Caco-2 (cell line): ENCODE data around the gene DLG2. TPM values are rescaled to one million over a fixed set of nuclear protein-coding genes. Genes with fewer than 3 reads are reported as not detected.

Experiments
- BruUV-seq: library from RNA; stranded (reverse); fragments of 400-500 nt; replicated peaks from 2 replicates; lab custom pipeline; 2021; lab: Mats Ljungman, UMichigan
- CTCF ChIA-PET: fragments of 300-600 bp; sonication (Branson Sonifier 250); formaldehyde crosslinking; loops from one replicate; lab custom pipeline; 2022; ENCODE audit warnings: antibody characterized with exemption; lab: Charles Lee
- POLR2A ChIA-PET: fragments of 300-600 bp; sonication (Branson Sonifier 250); formaldehyde crosslinking; loops from one replicate; lab custom pipeline; 2022; ENCODE audit warnings: antibody characterized with exemption; lab: Charles Lee
- DNase-seq, 2 experiments: peaks; one replicate each; pipeline versions ENCODE4 v3.0.0 to v3.0.0-alpha.2; 2020 to 2022
- H3K27me3 ChIP-seq: replicated peaks from 2 replicates; pipeline ENCODE4 v1.6.0; 2011; ENCODE audit warnings: low read length; ENCODE audit not compliant: control insufficient read depth, insufficient read depth
- H3K36me3 ChIP-seq: 2 replicates; pipeline ENCODE4 v1.5.1; 2011; ENCODE audit warnings: low read length; ENCODE audit not compliant: control insufficient read depth, insufficient read depth
- H3K4me1 ChIP-seq: fragments of 250-450 bp; sonication (Bioruptor Pico); 2 replicates; pipeline ENCODE4 v1.5.1; 2020; ENCODE audit warnings: mild to moderate bottlenecking
- H3K4me3 ChIP-seq: 2 replicates; pipeline ENCODE4 v1.5.1; 2011; ENCODE audit warnings: low read depth, mild to moderate bottlenecking, control low read depth, low read length
- H3K9me3 ChIP-seq: fragments of 250-450 bp; sonication (Bioruptor Pico); 2 replicates; pipeline ENCODE4 v1.5.1; 2020; ENCODE audit warnings: mild to moderate bottlenecking, moderate library complexity
- H3K27ac Mint-ChIP-seq: one replicate; pipeline ENCODE4 v1.8.0; 2022; ENCODE audit warnings: mixed read lengths; ENCODE audit not compliant: unreplicated experiment
- H3K27me3 Mint-ChIP-seq: one replicate; pipeline ENCODE4 v1.8.0; 2022; ENCODE audit warnings: mixed read lengths; ENCODE audit not compliant: insufficient read depth, unreplicated experiment
- H3K36me3 Mint-ChIP-seq: one replicate; pipeline ENCODE4 v1.8.0; 2022; ENCODE audit warnings: mild to moderate bottlenecking, mixed read lengths; ENCODE audit not compliant: insufficient read depth, unreplicated experiment
- H3K4me1 Mint-ChIP-seq: one replicate; pipeline ENCODE4 v1.8.0; 2022; ENCODE audit warnings: low read depth, mixed read lengths; ENCODE audit not compliant: unreplicated experiment
- H3K4me3 Mint-ChIP-seq: one replicate; pipeline ENCODE4 v1.8.0; 2022; ENCODE audit warnings: mild to moderate bottlenecking, moderate library complexity, mixed read lengths; ENCODE audit not compliant: unreplicated experiment
- H3K9me3 Mint-ChIP-seq: one replicate; pipeline ENCODE4 v1.8.0; 2022; ENCODE audit warnings: mixed read lengths; ENCODE audit not compliant: unreplicated experiment
- CTCF ChIP-seq, 2 experiments: fragments of 200-600 bp in 1 of 2; IDR thresholded peaks; 1 replicate in 1 of 2; 2 replicates in 1 of 2; pipeline versions ENCODE4 v1.5.1 to v1.8.0; 2011 to 2022; ENCODE audit warnings: antibody characterized with exemption in 1 of 2, control low read depth in 1 of 2, inconsistent platforms in 1 of 2, low read depth in 1 of 2, low read length in 1 of 2, mild to moderate bottlenecking in 1 of 2, moderate library complexity in 1 of 2; ENCODE audit not compliant: insufficient read depth in 1 of 2, severe bottlenecking in 1 of 2, unreplicated experiment in 1 of 2
- intact Hi-C: fragments of 100-400 bp; cut with micrococcal nuclease; formaldehyde crosslinking; loops from one replicate; pipeline ENCODE4 v1.10.0; 2022; ENCODE audit not compliant: unreplicated experiment
- total RNA-seq: library from RNA; stranded (reverse); gene quantifications from 2 replicates; pipeline ENCODE4 v1.2.3, GENCODE V29; 2022

Gene DLG2
- total RNA-seq, 1 experiment from 2014 or later = 21.6 TPM

GRCh38 chr11:84501750-84502149 is 1125.4 kb downstream of the DLG2 start:
- Histone ChIP-seq H3K36me3 (no peaks in the 10 kb centered on the region), H3K4me3 (no peak overlapping the region), H3K27me3 (no peaks in the 10 kb centered on the region), H3K9me3 (no peaks in the 10 kb centered on the region), H3K4me1 (no peaks in the 10 kb centered on the region)
- H3K27ac Mint-ChIP-seq = no peak overlapping the region
- intact Hi-C loops = no loop called here
- H3K4me3 Mint-ChIP-seq = no peak overlapping the region
- H3K9me3 Mint-ChIP-seq = no peaks in the 10 kb centered on the region
- no TSS peak for BruUV-seq
- POLR2A ChIA-PET = no interaction called here
- H3K27me3 Mint-ChIP-seq = no peaks in the 10 kb centered on the region
- no peak for DNase-seq
- CTCF ChIA-PET = no interaction called here
- TF ChIP-seq CTCF (IDR thresholded peaks at IDR 0.05; ENCODE audit: insufficient read depth in 1 of 2, low read depth in 1 of 2, low read length in 1 of 2, severe bottlenecking in 1 of 2, unreplicated experiment in 1 of 2) = no peak
- no peaks in the 10 kb centered on the region for H3K4me1 Mint-ChIP-seq
- no peaks in the 10 kb centered on the region for H3K36me3 Mint-ChIP-seq

GRCh38 chr11:84497981-84498411 is 1129.1 kb downstream of the DLG2 start:
- intact Hi-C loops = loop anchor here (2.0 kb wide), 1 partner anchor 23 kb away; no protein-coding TSS in a partner anchor
- H3K27me3 ChIP-seq = no peaks in the 10 kb centered on the region
- Mint-ChIP-seq H3K4me1 (no peaks in the 10 kb centered on the region), H3K9me3 (no peaks in the 10 kb centered on the region), H3K27ac (no peak overlapping the region), H3K36me3 (no peaks in the 10 kb centered on the region), H3K4me3 (no peak overlapping the region), H3K27me3 (peaks cover 2% of the 10 kb centered on the region)
- BruUV-seq = no TSS peak
- no peak for DNase-seq
- no peaks in the 10 kb centered on the region for H3K4me1 ChIP-seq
- no peak overlapping the region for H3K4me3 ChIP-seq
- H3K36me3 ChIP-seq = no peaks in the 10 kb centered on the region
- ChIA-PET POLR2A (no interaction called here), CTCF (no interaction called here)
- H3K9me3 ChIP-seq = no peaks in the 10 kb centered on the region
- no peak for TF ChIP-seq CTCF (IDR thresholded peaks at IDR 0.05; ENCODE audit: insufficient read depth in 1 of 2, low read depth in 1 of 2, low read length in 1 of 2, severe bottlenecking in 1 of 2, unreplicated experiment in 1 of 2)

- Mint-ChIP-seq H3K9me3 (no peaks in the 10 kb centered on the region), H3K4me1 (no peaks in the 10 kb centered on the region), H3K36me3 (no peaks in the 10 kb centered on the region), H3K4me3 (no peak overlapping the region), H3K27ac (no peak overlapping the region), H3K27me3 (peaks cover 2% of the 10 kb centered on the region)
- Histone ChIP-seq H3K4me1 (no peaks in the 10 kb centered on the region), H3K9me3 (no peaks in the 10 kb centered on the region), H3K36me3 (no peaks in the 10 kb centered on the region), H3K4me3 (no peak overlapping the region), H3K27me3 (no peaks in the 10 kb centered on the region)
- BruUV-seq = no TSS peak
- intact Hi-C loops = no loop called here
- no peak for DNase-seq
- TF ChIP-seq CTCF (IDR thresholded peaks at IDR 0.05; ENCODE audit: insufficient read depth in 1 of 2, low read depth in 1 of 2, low read length in 1 of 2, severe bottlenecking in 1 of 2, unreplicated experiment in 1 of 2) = no peak
- ChIA-PET POLR2A (no interaction called here), CTCF (no interaction called here)
Measured at GRCh38 chr11:84497181-84497580, 1130.0 kb downstream of the DLG2 start.
